ENCODE results near the gene NBR1. TPM values are rescaled to one million over a fixed set of nuclear protein-coding genes. Genes with fewer than 3 reads are reported as not detected.
A peak's percentile ranks its signal among the peaks of the same experiment; 100 is the strongest.
"Not testable (repeated sequence)": the region's sequence is repeated elsewhere in the genome, so short reads cannot be mapped to it uniquely, and the experiment has no call there.

The NBR1 gene
- polyA plus RNA-seq, 3 donors from 2014 or later: 59.3 to 96.7 (median 78.5) TPM

DNA sequence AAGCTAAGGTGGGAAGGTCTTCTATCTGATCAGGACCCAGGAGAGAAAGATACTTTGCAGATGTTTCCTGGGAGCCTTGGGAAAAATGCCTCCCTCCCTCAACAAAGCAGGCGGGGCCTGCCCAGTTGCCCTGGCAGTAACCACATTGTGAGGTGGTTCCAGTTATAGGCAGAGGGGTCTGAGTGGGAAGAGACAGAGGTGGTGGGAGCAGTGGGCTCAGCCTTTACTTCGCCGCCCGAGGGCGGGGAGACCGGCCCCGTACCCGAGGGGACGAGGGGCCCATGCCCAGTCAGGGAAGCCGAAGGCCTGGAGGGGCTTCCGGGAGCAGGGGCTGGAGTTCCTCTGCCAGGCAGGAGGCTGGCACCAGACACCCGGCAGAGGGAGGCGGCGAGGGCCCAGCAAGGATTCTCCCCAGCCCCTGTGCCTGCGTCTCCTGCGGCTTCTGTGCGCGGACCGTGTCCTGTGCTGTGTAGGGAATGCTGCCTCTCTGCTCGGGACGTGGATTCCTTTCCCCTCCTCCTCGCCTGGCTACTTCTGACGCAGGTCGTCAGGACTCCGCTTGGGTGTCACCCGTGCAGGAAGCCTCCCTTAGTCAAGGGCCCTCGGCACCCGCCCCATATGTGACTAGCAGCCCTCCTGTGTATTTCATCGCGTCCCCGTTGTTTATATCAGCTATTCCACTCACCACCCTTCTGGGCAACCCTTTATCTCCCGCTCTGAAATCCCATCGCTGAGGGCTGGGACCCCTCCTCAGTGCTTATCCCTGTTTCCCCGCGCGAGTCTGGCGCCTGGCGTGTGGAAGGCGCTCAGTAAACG, 60.4 kb downstream of the NBR1 start:
- not testable (repeated sequence) for H3K4me1 Mint-ChIP-seq; H3K27me3 Mint-ChIP-seq (ENCODE audit: low read depth in 3 of 3); DNase-seq; H3K9me3 Mint-ChIP-seq; H3K36me3 Mint-ChIP-seq
- Mint-ChIP-seq H3K4me3 (peak overlapping the region in 2 of 5 donors; percentile 21 to 46), H3K27ac (peak overlapping the region in 1 of 6 donors; percentile 73)

- peak in 1 of 3 donors; percentile 11 for DNase-seq
- H3K4me3 Mint-ChIP-seq: peak overlapping the region in 4 of 5 donors; percentile 15 to 66 (median 50)
- not testable (repeated sequence) for H3K36me3 Mint-ChIP-seq; H3K9me3 Mint-ChIP-seq; H3K4me1 Mint-ChIP-seq; H3K27me3 Mint-ChIP-seq (ENCODE audit: low read depth in 3 of 3)
- H3K27ac Mint-ChIP-seq: peak overlapping the region in 3 of 6 donors; percentile 25 to 56 (median 39)
Measured at GRCh38 chr17:43232021-43232699, 61.1 kb downstream of the NBR1 start.

- H3K27ac Mint-ChIP-seq: peak overlapping the region in 1 of 6 donors; percentile 64
- not testable (repeated sequence) for H3K4me3 Mint-ChIP-seq; H3K9me3 Mint-ChIP-seq; H3K4me1 Mint-ChIP-seq; H3K27me3 Mint-ChIP-seq (ENCODE audit: low read depth in 3 of 3); H3K36me3 Mint-ChIP-seq
- peak in 1 of 3 donors; percentile 34 for DNase-seq
Measured at GRCh38 chr17:43233263-43233662, 62.2 kb downstream of the NBR1 start.

DNA sequence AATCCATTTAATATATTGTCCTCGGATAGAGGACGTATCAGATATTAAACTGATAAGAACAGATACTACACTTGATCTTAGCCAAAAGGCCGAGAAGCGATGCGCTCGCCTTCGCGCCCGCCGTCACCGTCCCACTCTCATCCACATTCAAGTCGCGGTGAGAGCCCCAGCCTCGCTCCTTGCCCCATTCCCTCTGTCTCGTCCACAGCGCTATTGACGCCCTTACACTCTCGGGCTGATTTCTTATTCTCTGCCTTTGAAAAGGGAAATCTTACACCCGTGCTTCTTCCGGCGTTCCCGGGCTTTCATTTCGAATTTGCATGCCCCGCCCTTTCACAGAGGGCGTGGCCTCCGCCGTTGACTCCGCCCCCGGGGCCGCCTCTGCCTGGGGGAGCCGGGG, 62.9 kb downstream of the NBR1 start, which contains the start of gene RNU2-1:
TSS of gene RNU2-1 (minus strand) at position 101 of the 400 bp plus-strand sequence.
- H3K27ac Mint-ChIP-seq: peak within 1 kb of the TSS in 1 of 6 donors; percentile 64
- H3K27me3 Mint-ChIP-seq (ENCODE audit: low read depth in 3 of 3); H3K9me3 Mint-ChIP-seq; H3K4me3 Mint-ChIP-seq; H3K36me3 Mint-ChIP-seq; DNase-seq; H3K4me1 Mint-ChIP-seq: not testable (repeated sequence)

DNA sequence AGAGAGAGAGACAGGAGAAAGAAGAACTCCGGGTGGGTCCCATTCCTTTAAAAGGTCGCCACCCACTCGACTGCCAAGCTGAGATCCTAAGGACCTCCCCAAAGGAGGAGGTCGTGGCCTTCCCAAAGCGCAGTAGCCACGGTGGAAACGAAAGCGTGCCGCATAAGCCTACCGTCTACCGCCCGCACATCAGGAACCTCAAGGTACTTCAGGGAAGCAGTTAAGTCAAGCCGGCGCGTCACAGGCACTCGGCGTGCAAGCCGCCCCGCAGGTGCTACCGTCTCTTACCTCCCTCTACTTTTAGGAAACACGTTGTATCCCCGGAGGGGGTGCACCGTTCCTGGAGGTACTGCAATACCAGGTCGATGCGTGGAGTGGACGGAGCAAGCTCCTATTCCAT, 68.6 kb downstream of the NBR1 start:
- not testable (repeated sequence) for DNase-seq; H3K9me3 Mint-ChIP-seq; H3K4me1 Mint-ChIP-seq; H3K36me3 Mint-ChIP-seq; H3K4me3 Mint-ChIP-seq; H3K27me3 Mint-ChIP-seq (ENCODE audit: low read depth in 3 of 3)
- peak overlapping the region in 1 of 6 donors; percentile 45 for H3K27ac Mint-ChIP-seq

DNA sequence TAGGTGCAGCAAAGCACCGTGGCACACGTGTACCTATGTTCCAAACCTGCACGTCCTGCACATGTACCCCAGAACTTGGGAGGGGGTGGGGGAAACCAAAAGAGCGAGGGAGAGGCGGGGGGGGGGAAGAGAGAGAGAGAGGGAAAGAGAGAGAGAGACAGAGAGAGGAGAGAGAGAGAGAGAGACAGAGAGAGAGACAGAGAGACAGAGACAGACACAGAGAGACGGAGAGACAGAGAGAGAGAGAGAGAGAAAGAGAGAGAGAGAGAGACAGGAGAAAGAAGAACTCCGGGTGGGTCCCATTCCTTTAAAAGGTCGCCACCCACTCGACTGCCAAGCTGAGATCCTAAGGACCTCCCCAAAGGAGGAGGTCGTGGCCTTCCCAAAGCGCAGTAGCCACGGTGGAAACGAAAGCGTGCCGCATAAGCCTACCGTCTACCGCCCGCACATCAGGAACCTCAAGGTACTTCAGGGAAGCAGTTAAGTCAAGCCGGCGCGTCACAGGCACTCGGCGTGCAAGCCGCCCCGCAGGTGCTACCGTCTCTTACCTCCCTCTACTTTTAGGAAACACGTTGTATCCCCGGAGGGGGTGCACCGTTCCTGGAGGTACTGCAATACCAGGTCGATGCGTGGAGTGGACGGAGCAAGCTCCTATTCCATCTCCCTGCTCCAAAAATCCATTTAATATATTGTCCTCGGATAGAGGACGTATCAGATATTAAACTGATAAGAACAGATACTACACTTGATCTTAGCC, 69.8 kb downstream of the NBR1 start:
- H3K36me3 Mint-ChIP-seq; H3K9me3 Mint-ChIP-seq; H3K27me3 Mint-ChIP-seq (ENCODE audit: low read depth in 3 of 3); H3K4me3 Mint-ChIP-seq; H3K27ac Mint-ChIP-seq; H3K4me1 Mint-ChIP-seq: not testable (repeated sequence)
- DNase-seq: peak in 1 of 3 donors; percentile 12

DNA sequence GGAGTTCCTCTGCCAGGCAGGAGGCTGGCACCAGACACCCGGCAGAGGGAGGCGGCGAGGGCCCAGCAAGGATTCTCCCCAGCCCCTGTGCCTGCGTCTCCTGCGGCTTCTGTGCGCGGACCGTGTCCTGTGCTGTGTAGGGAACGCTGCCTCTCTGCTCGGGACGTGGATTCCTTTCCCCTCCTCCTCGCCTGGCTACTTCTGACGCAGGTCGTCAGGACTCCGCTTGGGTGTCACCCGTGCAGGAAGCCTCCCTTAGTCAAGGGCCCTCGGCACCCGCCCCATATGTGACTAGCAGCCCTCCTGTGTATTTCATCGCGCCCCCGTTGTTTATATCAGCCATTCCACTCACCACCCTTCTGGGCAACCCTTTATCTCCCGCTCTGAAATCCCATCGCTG, 75.4 kb downstream of the NBR1 start:
- H3K4me1 Mint-ChIP-seq; H3K27me3 Mint-ChIP-seq (ENCODE audit: low read depth in 3 of 3); H3K36me3 Mint-ChIP-seq; H3K9me3 Mint-ChIP-seq; H3K27ac Mint-ChIP-seq; H3K4me3 Mint-ChIP-seq: not testable (repeated sequence)
- peak; percentile 68 to 72 (median 72) for DNase-seq

Other genes starting within 250 kb of the NBR1 start
- 10 to 100 TPM; 36.2 to 46.7 (median 36.4) TPM for gene AARSD1, start 206.8 kb upstream of the NBR1 start, polyA plus RNA-seq
- not detected for gene PTGES3L, start 191.1 kb upstream of the NBR1 start, polyA plus RNA-seq
- gene RUNDC1, start 190.6 kb upstream of the NBR1 start, polyA plus RNA-seq: 10 to 100 TPM; 10.2 to 16.5 (median 13.0) TPM
- gene RPL27, start 172.8 kb upstream of the NBR1 start, polyA plus RNA-seq: 1,000 to 10,000 TPM in 2 of 3 donors, 100 to 1,000 TPM in 1; 807 to 2,182 (median 1,177) TPM
- 100 to 1,000 TPM; 127 to 130 (median 129) TPM for gene IFI35, start 164.4 kb upstream of the NBR1 start, polyA plus RNA-seq
- 10 to 100 TPM; 33.7 to 56.3 (median 34.5) TPM for gene VAT1, start 148.8 kb upstream of the NBR1 start, polyA plus RNA-seq
- gene RND2, start 146.0 kb upstream of the NBR1 start, polyA plus RNA-seq: not detected
- 1 to 10 TPM; 1.1 to 7.2 (median 5.8) TPM for gene BRCA1, start 45.9 kb upstream of the NBR1 start, polyA plus RNA-seq
- gene TMEM106A, start 40.7 kb downstream of the NBR1 start, polyA plus RNA-seq: 1 to 10 TPM; 2.5 to 7.9 (median 3.5) TPM
- gene CCDC200, start 57.4 kb downstream of the NBR1 start, polyA plus RNA-seq: 1 to 10 TPM in 1 of 3 donors, not detected in 2; 1.2 TPM
- not detected for gene RNU2-1, start 62.8 kb downstream of the NBR1 start, polyA plus RNA-seq
- gene ARL4D, start 227.8 kb downstream of the NBR1 start, polyA plus RNA-seq: 1 to 10 TPM; 4.5 to 10.0 (median 9.9) TPM

Measured in immature natural killer cell (primary cell).